OCI-LY7 (cell line): ENCODE data around the gene LARP1. TPM values are rescaled to one million over a fixed set of nuclear protein-coding genes. Genes with fewer than 3 reads are reported as not detected.

Source experiments
- BruUV-seq: library from RNA; stranded (reverse); fragments of 400-500 nt; replicated peaks from 2 replicates; lab custom pipeline; 2021; lab: Mats Ljungman, UMichigan
- CTCF ChIA-PET: fragments of 300-600 bp; sonication (Branson Sonifier 250); formaldehyde crosslinking; loops from one replicate; lab custom pipeline; 2022; ENCODE audit warnings: antibody characterized with exemption; ENCODE audit not compliant: unreplicated experiment; lab: Charles Lee
- POLR2A ChIA-PET: fragments of 300-600 bp; sonication (Branson Sonifier 250); formaldehyde crosslinking; loops from one replicate; lab custom pipeline; 2022; ENCODE audit warnings: antibody characterized with exemption; lab: Charles Lee
- DNase-seq: peaks from one replicate; pipeline ENCODE4 v3.0.0-alpha.2; 2015; ENCODE audit warnings: low spot score
- H2AFZ ChIP-seq: fragments of 200-600 bp; sonication (generic), shearing (Covaris generic); 2 replicates; pipeline ENCODE4 v1.6.1; 2014; ENCODE audit warnings: mild to moderate bottlenecking, antibody characterized with exemption, low read length, moderate library complexity
- H3K27ac ChIP-seq: fragments of 200-600 bp; sonication (generic); 2 replicates; pipeline ENCODE4 v1.5.1; 2014; ENCODE audit warnings: mixed run types, low read depth, mild to moderate bottlenecking, moderate library complexity, low read length, inconsistent platforms; ENCODE audit not compliant: poor library complexity, severe bottlenecking
- H3K36me3 ChIP-seq: fragments of 200-600 bp; sonication (generic); 2 replicates; pipeline ENCODE4 v1.6.1; 2014; ENCODE audit warnings: mild to moderate bottlenecking, antibody characterized with exemption, low read length, moderate library complexity, mixed read lengths; ENCODE audit not compliant: insufficient read depth
- H3K4me1 ChIP-seq: fragments of 200-600 bp; sonication (generic); 2 replicates; pipeline ENCODE4 v1.5.1; 2014; ENCODE audit warnings: mild to moderate bottlenecking, low read length; ENCODE audit not compliant: insufficient read depth, poor library complexity, severe bottlenecking
- H3K4me2 ChIP-seq: fragments of 200-600 bp; sonication (generic); 2 replicates; pipeline ENCODE4 v1.6.1; 2014; ENCODE audit warnings: mild to moderate bottlenecking, low read length
- H3K4me3 ChIP-seq: fragments of 200-600 bp; sonication (generic); 2 replicates; pipeline ENCODE4 v1.5.1; 2014; ENCODE audit warnings: mild to moderate bottlenecking, low read depth, low read length; ENCODE audit not compliant: poor library complexity, severe bottlenecking
- H3K79me2 ChIP-seq: fragments of 200-600 bp; sonication (generic); 2 replicates; pipeline ENCODE4 v1.6.1; 2016; ENCODE audit warnings: low read depth, mild to moderate bottlenecking, low read length, moderate library complexity, mixed read lengths; ENCODE audit not compliant: insufficient read depth
- H3K9me2 ChIP-seq: fragments of 200-600 bp; sonication (generic); 2 replicates; pipeline ENCODE4 v1.6.1; 2016; ENCODE audit warnings: mild to moderate bottlenecking, low read length, mixed read lengths; ENCODE audit not compliant: insufficient read depth
- H3K9me3 ChIP-seq: fragments of 200-600 bp; sonication (generic); 2 replicates; pipeline ENCODE4 v1.6.1; 2014; ENCODE audit warnings: mild to moderate bottlenecking, mixed run types, low read length, mixed read lengths
- H4K20me1 ChIP-seq: fragments of 200-600 bp; sonication (generic); 2 replicates; pipeline ENCODE4 v1.6.1; 2014; ENCODE audit warnings: mild to moderate bottlenecking, antibody characterized with exemption, low read length, moderate library complexity, mixed read lengths; ENCODE audit not compliant: insufficient read depth
- CTCF ChIP-seq: fragments of 200-600 bp; sonication (generic); conservative IDR thresholded peaks from 2 replicates; pipeline ENCODE4 v1.5.1; 2014; ENCODE audit warnings: mild to moderate bottlenecking, antibody characterized with exemption, low read length, moderate library complexity, mixed read lengths
- EZH2phosphoT487 ChIP-seq: fragments of 200-600 bp; sonication (generic); IDR thresholded peaks from 2 replicates; pipeline ENCODE4 v1.6.1; 2018; ENCODE audit warnings: low read depth, borderline replicate concordance, mild to moderate bottlenecking, mixed run types, antibody characterized with exemption, low read length, moderate library complexity, mixed read lengths
- intact Hi-C: fragments of 100-400 bp; cut with micrococcal nuclease; formaldehyde crosslinking; loops from one replicate; pipeline ENCODE4 v1.10.0; 2022; ENCODE audit not compliant: unreplicated experiment
- total RNA-seq, 2 experiments: library from RNA; depleted of rRNA in 1 of 2; stranded (reverse); fragments of >200 nt in 1 of 2; shearing (Covaris generic) in 1 of 2; gene quantifications; 2 replicates each; pipeline ENCODE4 v1.2.3, GENCODE V29; 2014 to 2022

Gene LARP1
- total RNA-seq, 2 experiments from 2014 or later, result 71.1 to 274 TPM

GRCh38 chr5:154862766-154863165, 107.6 kb downstream of the LARP1 start:
- Histone ChIP-seq H3K9me3 (no peaks in the 10 kb centered on the region; the same call in 1 of the 2 replicates), H3K4me2 (peak overlapping the region; percentile 39), H3K36me3 (peaks cover 81% of the 10 kb centered on the region), H3K4me3 (no peak overlapping the region), H2AFZ (no peak overlapping the region), H4K20me1 (peaks cover 28% of the 10 kb centered on the region), H3K9me2 (no peaks in the 10 kb centered on the region), H3K4me1 (peaks cover 27% of the 10 kb centered on the region), H3K27ac (no peak overlapping the region), H3K79me2 (peaks cover 78% of the 10 kb centered on the region)
- ChIA-PET CTCF (no interaction called here), POLR2A (interaction anchor here (0.5 to 1.9 kb wide), 2 partner anchors 14 to 19 kb away, joined by 3 to 11 read pairs; no protein-coding TSS in a partner anchor)
- TF ChIP-seq EZH2phosphoT487 (no peak), CTCF (no peak)
- BruUV-seq, result no TSS peak
- intact Hi-C loops, result no loop called here
- no peak for DNase-seq

- no peaks in the 10 kb centered on the region; the same call in 1 of the 2 replicates for H3K9me3 ChIP-seq
- no peaks in the 10 kb centered on the region for H3K9me2 ChIP-seq
- no peak overlapping the region; the same call in 1 of the 2 replicates for H3K4me2 ChIP-seq
- H3K79me2 ChIP-seq, result peaks cover 78% of the 10 kb centered on the region
- peaks cover 87% of the 10 kb centered on the region for H3K36me3 ChIP-seq
- H2AFZ ChIP-seq, result no peak overlapping the region
- no TSS peak for BruUV-seq
- ChIA-PET POLR2A (interaction anchor here (0.5 to 1.9 kb wide), 4 partner anchors 13 to 674 kb away, joined by 3 to 11 read pairs (median 4); no protein-coding TSS in a partner anchor), CTCF (no interaction called here)
- H4K20me1 ChIP-seq, result peaks cover 28% of the 10 kb centered on the region
- TF ChIP-seq EZH2phosphoT487, result no peak
- TF ChIP-seq CTCF, result no peak
- H3K27ac ChIP-seq, result no peak overlapping the region
- intact Hi-C loops, result no loop called here
- no peak overlapping the region for H3K4me3 ChIP-seq
- no peak for DNase-seq
- H3K4me1 ChIP-seq, result peaks cover 27% of the 10 kb centered on the region
Measured at GRCh38 chr5:154863291-154864080, 108.3 kb downstream of the LARP1 start.
